Duodenal mucosa (tissue), 2 donors: Measurements from ENCODE around the gene LSP1.
A peak's percentile ranks its signal among the peaks of the same experiment; 100 is the strongest.

ENCODE experiments used
- H3K27ac ChIP-seq: one replicate; pipeline ENCODE4 v1.7.0; 2013; ENCODE audit warnings: low read depth, low read length
- H3K27me3 ChIP-seq, 2 donors: one replicate each; pipeline ENCODE4 v1.7.0; 2013; ENCODE audit warnings: low read length in 2 of 2, control low read depth in 1 of 2; ENCODE audit not compliant: insufficient read depth in 2 of 2, control insufficient read depth in 1 of 2
- H3K36me3 ChIP-seq, 2 donors: one replicate each; pipeline ENCODE4 v1.7.0; 2013; ENCODE audit warnings: low read length in 2 of 2, control low read depth in 1 of 2; ENCODE audit not compliant: insufficient read depth in 2 of 2, control insufficient read depth in 1 of 2
- H3K4me1 ChIP-seq, 2 donors: one replicate each; pipeline ENCODE4 v1.7.0; 2013; ENCODE audit warnings: low read length in 2 of 2, control low read depth in 1 of 2; ENCODE audit not compliant: insufficient read depth in 2 of 2, control insufficient read depth in 1 of 2
- H3K4me3 ChIP-seq, 2 donors: one replicate each; pipeline ENCODE4 v1.7.0; 2013; ENCODE audit warnings: low read length in 2 of 2, low read depth in 1 of 2
- H3K9ac ChIP-seq, 2 donors: one replicate each; pipeline ENCODE4 v1.7.0; 2013; ENCODE audit warnings: low read length in 2 of 2, low read depth in 1 of 2
- H3K9me3 ChIP-seq, 2 donors: one replicate each; pipeline ENCODE4 v1.7.0; 2013; ENCODE audit warnings: low read length in 2 of 2, control low read depth in 1 of 2; ENCODE audit not compliant: control insufficient read depth in 1 of 2

The LSP1 gene

DNA sequence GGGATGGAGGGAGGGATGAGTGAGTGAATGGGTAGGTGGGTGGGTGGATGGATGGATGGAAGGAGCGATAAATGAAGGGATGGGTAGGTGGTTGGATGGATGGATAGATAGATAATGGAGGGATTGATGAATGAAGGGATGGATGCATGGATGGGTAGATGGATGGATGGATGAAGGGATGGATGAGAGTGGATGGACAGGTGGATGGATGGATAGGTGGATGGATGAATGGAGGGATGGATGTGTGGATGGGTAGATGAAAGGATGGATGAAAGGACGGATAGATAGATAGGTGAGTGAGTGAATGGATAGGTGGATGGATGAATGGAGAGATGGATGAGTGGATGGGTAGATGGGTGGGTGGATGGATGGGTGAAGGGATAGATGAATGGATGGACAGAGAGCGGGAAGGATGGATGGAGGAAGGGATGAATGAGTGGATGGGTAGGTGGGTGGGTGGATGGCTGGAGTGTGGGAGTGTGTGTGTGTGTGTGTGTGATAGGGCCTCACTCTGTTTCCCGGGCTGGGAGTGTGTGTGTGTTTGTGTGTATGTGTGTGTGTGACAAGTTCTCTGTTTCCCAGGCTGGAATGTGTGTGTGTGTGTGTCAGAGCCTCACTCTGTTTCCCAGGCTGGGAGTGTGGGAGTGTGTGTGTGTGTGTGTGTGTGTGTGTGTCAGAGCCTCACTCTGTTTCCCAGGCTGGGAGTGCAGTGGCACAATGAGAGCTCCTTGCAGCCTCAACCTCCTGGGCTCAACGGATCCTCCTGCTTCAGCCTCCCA lies 40.9 kb downstream of the LSP1 start:
- H3K9me3 ChIP-seq: no peaks in the 10 kb centered on the region
- H3K4me3 ChIP-seq: no peak overlapping the region
- no peak overlapping the region for H3K27ac ChIP-seq
- peaks cover 0 to 2% of the 10 kb centered on the region in 2 donors for H3K4me1 ChIP-seq
- H3K27me3 ChIP-seq: no peaks in the 10 kb centered on the region
- no peaks in the 10 kb centered on the region for H3K36me3 ChIP-seq
- H3K9ac ChIP-seq: no peak overlapping the region

GRCh38 chr11:1894759-1895158 lies 41.9 kb downstream of the LSP1 start:
- Histone ChIP-seq H3K9me3 (no peaks in the 10 kb centered on the region), H3K4me1 (no peaks in the 10 kb centered on the region), H3K4me3 (no peak overlapping the region), H3K27me3 (no peaks in the 10 kb centered on the region), H3K27ac (no peak overlapping the region), H3K9ac (no peak overlapping the region), H3K36me3 (no peaks in the 10 kb centered on the region)

- no peak overlapping the region for H3K27ac ChIP-seq
- no peaks in the 10 kb centered on the region for H3K36me3 ChIP-seq
- no peaks in the 10 kb centered on the region for H3K9me3 ChIP-seq
- H3K4me1 ChIP-seq: no peaks in the 10 kb centered on the region
- H3K27me3 ChIP-seq: no peaks in the 10 kb centered on the region
- H3K4me3 ChIP-seq: no peak overlapping the region
- H3K9ac ChIP-seq: no peak overlapping the region
These were observed 43.6 kb downstream of the LSP1 start for GRCh38 chr11:1896468-1896867.

DNA sequence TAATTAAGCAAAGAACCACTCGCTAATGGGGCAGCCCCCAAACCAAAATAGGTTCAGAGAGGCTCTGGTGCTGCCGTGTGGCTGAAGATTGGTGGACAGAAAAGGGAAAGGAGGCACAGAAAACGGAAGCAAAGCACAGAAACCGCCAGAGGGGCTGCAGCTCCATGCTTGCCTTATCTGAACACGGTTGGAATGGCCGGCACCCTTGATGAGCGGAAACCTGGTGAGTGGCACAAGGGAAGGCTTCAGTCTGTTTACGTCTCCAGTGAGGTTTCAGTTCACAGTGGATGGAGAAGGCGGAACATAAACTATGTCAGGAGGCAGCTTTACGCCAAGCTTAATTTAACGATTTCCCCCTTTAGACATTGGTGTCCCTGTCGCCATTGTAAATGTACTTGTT lies 44.0 kb downstream of the LSP1 start:
- no peaks in the 10 kb centered on the region for H3K9me3 ChIP-seq
- H3K27ac ChIP-seq: no peak overlapping the region
- H3K4me3 ChIP-seq: peak overlapping the region in 1 of 2 donors; percentile 3
- no peak overlapping the region for H3K9ac ChIP-seq
- no peaks in the 10 kb centered on the region for H3K4me1 ChIP-seq
- H3K27me3 ChIP-seq: no peaks in the 10 kb centered on the region
- no peaks in the 10 kb centered on the region for H3K36me3 ChIP-seq

DNA sequence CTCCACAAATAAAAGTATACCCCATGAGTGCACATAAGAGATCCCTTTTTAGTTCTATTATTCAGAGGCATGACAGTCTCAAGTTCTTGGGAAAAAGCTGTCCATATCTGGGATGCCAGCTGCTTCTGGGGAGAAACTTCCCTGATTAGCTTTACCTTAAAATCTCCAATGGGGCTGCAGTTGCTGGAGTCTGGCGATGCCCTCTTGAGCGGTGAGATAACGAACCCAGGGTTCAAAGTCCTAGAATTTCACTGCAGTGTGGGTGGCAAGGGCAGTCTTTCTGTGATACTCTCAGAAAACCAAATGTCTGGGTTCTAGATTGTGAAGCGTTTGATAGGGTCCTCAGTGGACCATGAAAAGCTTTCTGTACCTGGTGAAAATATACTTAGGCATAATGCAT lies 46.2 kb downstream of the LSP1 start:
- H3K27ac ChIP-seq: no peak overlapping the region
- H3K4me3 ChIP-seq: no peak overlapping the region
- no peaks in the 10 kb centered on the region for H3K36me3 ChIP-seq
- H3K27me3 ChIP-seq: no peaks in the 10 kb centered on the region
- H3K4me1 ChIP-seq: no peaks in the 10 kb centered on the region
- H3K9ac ChIP-seq: no peak overlapping the region
- H3K9me3 ChIP-seq: no peaks in the 10 kb centered on the region

GRCh38 chr11:1899686-1900085 lies 46.8 kb downstream of the LSP1 start:
- Histone ChIP-seq H3K4me3 (no peak overlapping the region), H3K27ac (no peak overlapping the region), H3K4me1 (no peaks in the 10 kb centered on the region), H3K9ac (no peak overlapping the region), H3K36me3 (no peaks in the 10 kb centered on the region), H3K27me3 (no peaks in the 10 kb centered on the region), H3K9me3 (no peaks in the 10 kb centered on the region)

- peaks cover 0 to 3% of the 10 kb centered on the region in 2 donors for H3K27me3 ChIP-seq
- no peaks in the 10 kb centered on the region for H3K4me1 ChIP-seq
- no peak overlapping the region for H3K4me3 ChIP-seq
- no peak overlapping the region for H3K27ac ChIP-seq
- no peaks in the 10 kb centered on the region for H3K36me3 ChIP-seq
- H3K9me3 ChIP-seq: no peaks in the 10 kb centered on the region
- H3K9ac ChIP-seq: no peak overlapping the region
These were observed 53.3 kb downstream of the LSP1 start for GRCh38 chr11:1906181-1906580.

GRCh38 chr11:1906611-1907423 lies 53.9 kb downstream of the LSP1 start:
- H3K4me1 ChIP-seq: no peaks in the 10 kb centered on the region
- H3K27ac ChIP-seq: no peak overlapping the region
- no peak overlapping the region for H3K4me3 ChIP-seq
- H3K9me3 ChIP-seq: no peaks in the 10 kb centered on the region
- H3K27me3 ChIP-seq: peaks cover 0 to 3% of the 10 kb centered on the region in 2 donors
- H3K9ac ChIP-seq: no peak overlapping the region
- no peaks in the 10 kb centered on the region for H3K36me3 ChIP-seq

DNA sequence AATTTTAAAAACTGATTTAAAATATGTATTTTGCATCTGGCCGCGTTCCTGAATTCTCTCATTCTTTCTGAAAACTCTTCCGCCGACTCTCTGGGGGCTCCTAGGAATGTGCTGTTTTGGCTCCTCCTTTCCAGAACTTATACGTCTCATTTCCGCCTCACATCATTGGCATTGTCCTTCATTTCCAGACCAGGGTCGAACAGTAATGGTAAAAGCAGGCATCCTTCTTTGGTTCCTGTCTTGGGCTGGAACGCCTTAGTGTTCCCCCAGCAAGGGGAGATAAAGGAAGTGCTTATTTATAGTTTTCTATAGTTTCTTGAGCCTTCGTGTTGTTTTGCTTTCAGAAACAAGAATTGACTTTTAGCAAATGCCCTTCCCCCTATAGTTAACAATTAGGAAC lies 55.7 kb downstream of the LSP1 start:
- Histone ChIP-seq H3K27me3 (peaks cover 0 to 3% of the 10 kb centered on the region in 2 donors), H3K4me1 (no peaks in the 10 kb centered on the region), H3K4me3 (no peak overlapping the region), H3K9ac (no peak overlapping the region), H3K36me3 (no peaks in the 10 kb centered on the region), H3K9me3 (no peaks in the 10 kb centered on the region), H3K27ac (no peak overlapping the region)

GRCh38 chr11:1909524-1909923 lies 56.6 kb downstream of the LSP1 start:
- Histone ChIP-seq H3K9me3 (no peaks in the 10 kb centered on the region), H3K4me3 (no peak overlapping the region), H3K9ac (no peak overlapping the region), H3K36me3 (no peaks in the 10 kb centered on the region), H3K27ac (no peak overlapping the region), H3K27me3 (peaks cover 0 to 8% of the 10 kb centered on the region in 2 donors), H3K4me1 (no peaks in the 10 kb centered on the region)
